ENCODE results near the gene SEPTIN2.
"Not testable (repeated sequence)": the region's sequence is repeated elsewhere in the genome, so short reads cannot be mapped to it uniquely, and the experiment has no call there.

SEPTIN2 gene

GRCh38 chr2:241315879-241316631 is at the start of gene SEPTIN2:
TSS of gene SEPTIN2 (plus strand) at chr2:241315925. CDS start at chr2:241324233, 8,308 bp downstream.
- DNase-seq (ENCODE audit: low read depth), result peak; percentile 67

- DNase-seq (ENCODE audit: low read depth), result no peak
These were observed 48.3 kb upstream of the SEPTIN2 start for GRCh38 chr2:241267249-241268067.

- no peak for DNase-seq (ENCODE audit: low read depth)
These were observed 47.4 kb upstream of the SEPTIN2 start for GRCh38 chr2:241268306-241268705.

- no peak for DNase-seq (ENCODE audit: low read depth)
These were observed 46.8 kb upstream of the SEPTIN2 start for GRCh38 chr2:241268716-241269445.

- DNase-seq (ENCODE audit: low read depth), result no peak
These were observed 45.8 kb upstream of the SEPTIN2 start for GRCh38 chr2:241269707-241270520.

GRCh38 chr2:241270531-241270930 is 45.2 kb upstream of the SEPTIN2 start:
- DNase-seq (ENCODE audit: low read depth), result no peak

GRCh38 chr2:241271706-241272302 is 43.9 kb upstream of the SEPTIN2 start:
- DNase-seq (ENCODE audit: low read depth), result peak; percentile 48

- DNase-seq (ENCODE audit: low read depth), result peak; percentile 43
These were observed 43.2 kb upstream of the SEPTIN2 start for GRCh38 chr2:241272303-241273209.

- no peak for DNase-seq (ENCODE audit: low read depth)
These were observed 42.3 kb upstream of the SEPTIN2 start for GRCh38 chr2:241273210-241274020.

- no peak for DNase-seq (ENCODE audit: low read depth)
These were observed 41.6 kb upstream of the SEPTIN2 start for GRCh38 chr2:241274127-241274526.

- no peak for DNase-seq (ENCODE audit: low read depth)
These were observed 40.2 kb upstream of the SEPTIN2 start for GRCh38 chr2:241275504-241275903.

- DNase-seq (ENCODE audit: low read depth), result no peak
These were observed 39.8 kb upstream of the SEPTIN2 start for GRCh38 chr2:241275910-241276309.

- DNase-seq (ENCODE audit: low read depth), result not testable (repeated sequence)
These were observed 37.4 kb upstream of the SEPTIN2 start for GRCh38 chr2:241278306-241278705.

GRCh38 chr2:241279413-241279812 is 36.3 kb upstream of the SEPTIN2 start:
- no peak for DNase-seq (ENCODE audit: low read depth)

GRCh38 chr2:241279828-241280227 is 35.9 kb upstream of the SEPTIN2 start:
- DNase-seq (ENCODE audit: low read depth), result no peak

GRCh38 chr2:241280291-241280690 is 35.4 kb upstream of the SEPTIN2 start:
- DNase-seq (ENCODE audit: low read depth), result no peak

GRCh38 chr2:241282555-241282954 is 33.2 kb upstream of the SEPTIN2 start:
- DNase-seq (ENCODE audit: low read depth), result no peak

- no peak for DNase-seq (ENCODE audit: low read depth)
These were observed 30.1 kb upstream of the SEPTIN2 start for GRCh38 chr2:241285596-241285995.

- DNase-seq (ENCODE audit: low read depth), result no peak
These were observed 29.2 kb upstream of the SEPTIN2 start for GRCh38 chr2:241286348-241287090.
